Neural progenitor cell (in vitro differentiated cells): Measurements from ENCODE around the gene ZHX3. TPM values are rescaled to one million over a fixed set of nuclear protein-coding genes. Genes with fewer than 3 reads are reported as not detected.

Experiments used
- DNase-seq: peaks from one replicate; pipeline ENCODE4 v3.0.0-alpha.2; 2016; ENCODE audit warnings: low spot score
- H2AFZ ChIP-seq: fragments of 200-600 bp; sonication (generic); replicated peaks from 2 replicates; pipeline ENCODE4 v1.6.1; 2016; ENCODE audit warnings: antibody characterized with exemption
- H3F3A ChIP-seq: fragments of 200-600 bp; sonication (generic); 2 replicates; pipeline ENCODE4 v1.6.1; 2016; ENCODE audit warnings: antibody characterized with exemption, low read depth
- H3K27ac ChIP-seq: fragments of 200-600 bp; sonication (generic); 2 replicates; pipeline ENCODE4 v1.5.1; 2016; ENCODE audit warnings: mild to moderate bottlenecking
- H3K27me3 ChIP-seq: fragments of 200-600 bp; sonication (generic); 2 replicates; pipeline ENCODE4 v1.6.1; 2016; ENCODE audit warnings: mild to moderate bottlenecking, moderate library complexity
- H3K36me3 ChIP-seq: fragments of 200-600 bp; sonication (generic); 2 replicates; pipeline ENCODE4 v1.5.1; 2016
- H3K4me1 ChIP-seq: fragments of 200-600 bp; sonication (generic); 2 replicates; pipeline ENCODE4 v1.6.1; 2016; ENCODE audit warnings: mixed run types
- H3K4me2 ChIP-seq: fragments of 200-600 bp; sonication (generic); 2 replicates; pipeline ENCODE4 v1.6.1; 2016
- H3K4me3 ChIP-seq: fragments of 200-600 bp; sonication (generic); 2 replicates; pipeline ENCODE4 v1.5.1; 2016
- H3K79me2 ChIP-seq: fragments of 200-600 bp; sonication (generic); 2 replicates; pipeline ENCODE4 v1.6.1; 2016; ENCODE audit warnings: low read depth
- H3K9ac ChIP-seq: fragments of 200-600 bp; sonication (generic); 2 replicates; pipeline ENCODE4 v1.6.1; 2016
- H3K9me3 ChIP-seq: fragments of 200-600 bp; sonication (generic); 2 replicates; pipeline ENCODE4 v1.5.1; 2016; ENCODE audit warnings: low read depth
- H4K20me1 ChIP-seq: fragments of 200-600 bp; sonication (generic); 2 replicates; pipeline ENCODE4 v1.6.1; 2016; ENCODE audit warnings: low read depth
- H3K27ac Mint-ChIP-seq: 3 replicates; pipeline ENCODE4 v1.8.0; 2021; ENCODE audit warnings: mixed read lengths
- H3K27me3 Mint-ChIP-seq: 2 replicates; pipeline ENCODE4 v1.8.0; 2022; ENCODE audit warnings: low read depth, mild to moderate bottlenecking, inconsistent platforms, moderate library complexity, mixed read lengths; ENCODE audit not compliant: insufficient read depth
- H3K36me3 Mint-ChIP-seq: 3 replicates; pipeline ENCODE4 v1.8.0; 2021; ENCODE audit warnings: mixed read lengths
- H3K4me1 Mint-ChIP-seq: 3 replicates; pipeline ENCODE4 v1.8.0; 2021; ENCODE audit warnings: mixed read lengths
- H3K4me3 Mint-ChIP-seq: 3 replicates; pipeline ENCODE4 v1.8.0; 2021; ENCODE audit warnings: mild to moderate bottlenecking, moderate library complexity, mixed read lengths
- H3K9me3 Mint-ChIP-seq: 3 replicates; pipeline ENCODE4 v1.8.0; 2020; ENCODE audit warnings: mixed read lengths
- CTCF ChIP-seq: fragments of 200-600 bp; sonication (generic); IDR thresholded peaks from 2 replicates; pipeline ENCODE4 v1.5.1; 2017; ENCODE audit warnings: antibody characterized with exemption, mild to moderate bottlenecking
- EZH2 ChIP-seq: fragments of 200-600 bp; sonication (generic); IDR thresholded peaks from 2 replicates; pipeline ENCODE4 v1.6.1; 2017; ENCODE audit warnings: antibody characterized with exemption, mild to moderate bottlenecking, moderate library complexity
- EZH2phosphoT487 ChIP-seq: fragments of 200-600 bp; sonication (generic); IDR thresholded peaks from 2 replicates; pipeline ENCODE4 v1.6.1; 2017; ENCODE audit warnings: antibody characterized with exemption
- total RNA-seq: library from RNA; depleted of rRNA; stranded (reverse); fragments of >200 nt; gene quantifications from 2 replicates; pipeline ENCODE4 v1.2.3, GENCODE V29; 2015; ENCODE audit warnings: low replicate concordance

ZHX3 gene
- total RNA-seq, 1 donor from 2014 or later: 6.8 TPM

- no peak overlapping the region for H3K9ac ChIP-seq
- peaks cover 2% of the 10 kb centered on the region for H3K36me3 Mint-ChIP-seq
- H3K27me3 ChIP-seq: no peaks in the 10 kb centered on the region
- H3K4me3 Mint-ChIP-seq: no peak overlapping the region
- TF ChIP-seq EZH2phosphoT487 (no peak), EZH2 (no peak), CTCF (no peak)
- no peaks in the 10 kb centered on the region for H3K9me3 ChIP-seq
- H3K27me3 Mint-ChIP-seq: no peaks in the 10 kb centered on the region
- H3F3A ChIP-seq: no peaks in the 10 kb centered on the region
- no peak overlapping the region for H3K4me3 ChIP-seq
- peaks cover 19% of the 10 kb centered on the region for H3K4me1 Mint-ChIP-seq
- H3K4me2 ChIP-seq: no peak overlapping the region
- H3K79me2 ChIP-seq: no peaks in the 10 kb centered on the region
- no peaks in the 10 kb centered on the region for H4K20me1 ChIP-seq
- no peak overlapping the region for H2AFZ ChIP-seq
- no peaks in the 10 kb centered on the region for H3K36me3 ChIP-seq
- no peak overlapping the region for H3K27ac Mint-ChIP-seq
- no peak for DNase-seq
- H3K9me3 Mint-ChIP-seq: peaks cover 2% of the 10 kb centered on the region
- H3K27ac ChIP-seq: no peak overlapping the region
- H3K4me1 ChIP-seq: peaks cover 6% of the 10 kb centered on the region
Observed at GRCh38 chr20:41293269-41294037, 24.1 kb downstream of the ZHX3 start.

DNA sequence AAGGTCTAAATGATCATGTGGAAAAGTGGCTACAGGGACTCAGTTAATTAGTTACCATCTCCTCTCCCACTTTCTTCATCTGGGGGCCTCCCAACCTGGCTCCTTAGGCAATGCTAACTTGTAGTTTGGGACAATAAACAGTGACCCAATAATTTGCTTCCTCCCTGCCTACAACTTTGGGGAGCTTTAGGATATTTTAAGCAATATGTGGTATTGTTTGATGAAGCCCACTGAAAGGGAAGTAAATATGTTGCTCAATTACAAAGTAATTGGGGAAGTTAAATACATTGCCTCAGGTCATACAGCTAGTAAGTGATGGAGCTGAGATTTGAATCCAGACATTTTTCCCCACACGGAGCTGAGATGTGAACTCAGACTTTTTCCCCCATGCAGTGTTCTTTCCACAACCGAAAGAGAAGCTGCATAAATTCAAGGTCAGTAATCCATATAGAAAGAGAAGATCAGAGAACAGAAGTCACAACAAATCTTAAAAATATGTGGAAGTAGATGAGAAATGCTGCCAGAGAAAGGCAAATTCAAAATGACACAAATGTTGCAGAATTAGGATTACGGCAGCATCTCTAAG lies 26.6 kb downstream of the ZHX3 start:
- Histone ChIP-seq H3K4me3 (no peak overlapping the region), H3K4me1 (peaks cover 6% of the 10 kb centered on the region), H3K27ac (no peak overlapping the region), H3K36me3 (no peaks in the 10 kb centered on the region), H3K9me3 (no peaks in the 10 kb centered on the region), H3K79me2 (no peaks in the 10 kb centered on the region), H3K4me2 (no peak overlapping the region), H3K9ac (no peak overlapping the region), H3F3A (no peaks in the 10 kb centered on the region), H2AFZ (no peak overlapping the region), H4K20me1 (no peaks in the 10 kb centered on the region), H3K27me3 (no peaks in the 10 kb centered on the region)
- H3K4me3 Mint-ChIP-seq: no peak overlapping the region
- no peaks in the 10 kb centered on the region for H3K36me3 Mint-ChIP-seq
- no peak overlapping the region for H3K27ac Mint-ChIP-seq
- no peaks in the 10 kb centered on the region for H3K27me3 Mint-ChIP-seq
- H3K4me1 Mint-ChIP-seq: peaks cover 11% of the 10 kb centered on the region
- no peak for TF ChIP-seq CTCF
- no peak for TF ChIP-seq EZH2phosphoT487
- TF ChIP-seq EZH2: no peak
- no peak for DNase-seq
- H3K9me3 Mint-ChIP-seq: peaks cover 16% of the 10 kb centered on the region

DNA sequence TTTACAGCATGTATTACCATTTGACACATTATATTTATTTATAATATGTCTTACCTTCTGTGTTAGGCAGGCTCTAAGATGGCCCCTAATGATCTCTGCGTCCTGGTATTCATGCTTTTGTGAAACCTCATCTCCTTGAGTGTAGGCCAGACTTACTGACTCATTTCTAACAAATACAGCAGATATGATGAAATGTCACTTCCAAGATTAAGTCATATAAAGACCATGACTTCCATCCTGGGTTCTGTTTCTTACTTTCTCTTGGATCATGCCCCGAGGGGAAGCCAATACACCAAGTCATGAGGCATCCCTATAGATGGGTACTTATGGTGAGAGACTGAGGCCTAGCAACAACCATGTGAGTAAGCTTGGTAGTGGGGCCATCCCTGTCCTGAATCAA lies 30.2 kb downstream of the ZHX3 start:
- DNase-seq: no peak
- Histone ChIP-seq H3K79me2 (no peaks in the 10 kb centered on the region), H3K4me2 (no peak overlapping the region)

More for the DNA sequence above, 30.2 kb downstream of the ZHX3 start:
- H3K9me3 ChIP-seq: no peaks in the 10 kb centered on the region
- Mint-ChIP-seq H3K27me3 (no peaks in the 10 kb centered on the region), H3K4me1 (no peaks in the 10 kb centered on the region), H3K4me3 (no peak overlapping the region), H3K36me3 (no peaks in the 10 kb centered on the region), H3K9me3 (peaks cover 19% of the 10 kb centered on the region), H3K27ac (no peak overlapping the region)
- no peaks in the 10 kb centered on the region for H4K20me1 ChIP-seq
- no peaks in the 10 kb centered on the region for H3F3A ChIP-seq
- H2AFZ ChIP-seq: no peak overlapping the region
- H3K27me3 ChIP-seq: no peaks in the 10 kb centered on the region
- H3K4me3 ChIP-seq: no peak overlapping the region
- TF ChIP-seq CTCF (no peak), EZH2 (no peak), EZH2phosphoT487 (no peak)
- no peak overlapping the region for H3K9ac ChIP-seq
- no peaks in the 10 kb centered on the region for H3K4me1 ChIP-seq
- no peaks in the 10 kb centered on the region for H3K36me3 ChIP-seq
- H3K27ac ChIP-seq: no peak overlapping the region
